CD4-positive, alpha-beta T cell treated with Interleukin-12 subunit alpha and Interleukin-12 subunit beta, for 1 hour (primary cell): ENCODE measurements around the gene PRSS50.
"Not testable (repeated sequence)": the region's sequence is repeated elsewhere in the genome, so short reads cannot be mapped to it uniquely, and the experiment has no call there.

Source experiments
- DNase-seq: peaks from one replicate; pipeline ENCODE4 v3.0.0-alpha.2; 2020

PRSS50 gene, protein sequence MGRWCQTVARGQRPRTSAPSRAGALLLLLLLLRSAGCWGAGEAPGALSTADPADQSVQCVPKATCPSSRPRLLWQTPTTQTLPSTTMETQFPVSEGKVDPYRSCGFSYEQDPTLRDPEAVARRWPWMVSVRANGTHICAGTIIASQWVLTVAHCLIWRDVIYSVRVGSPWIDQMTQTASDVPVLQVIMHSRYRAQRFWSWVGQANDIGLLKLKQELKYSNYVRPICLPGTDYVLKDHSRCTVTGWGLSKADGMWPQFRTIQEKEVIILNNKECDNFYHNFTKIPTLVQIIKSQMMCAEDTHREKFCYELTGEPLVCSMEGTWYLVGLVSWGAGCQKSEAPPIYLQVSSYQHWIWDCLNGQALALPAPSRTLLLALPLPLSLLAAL

DNA sequence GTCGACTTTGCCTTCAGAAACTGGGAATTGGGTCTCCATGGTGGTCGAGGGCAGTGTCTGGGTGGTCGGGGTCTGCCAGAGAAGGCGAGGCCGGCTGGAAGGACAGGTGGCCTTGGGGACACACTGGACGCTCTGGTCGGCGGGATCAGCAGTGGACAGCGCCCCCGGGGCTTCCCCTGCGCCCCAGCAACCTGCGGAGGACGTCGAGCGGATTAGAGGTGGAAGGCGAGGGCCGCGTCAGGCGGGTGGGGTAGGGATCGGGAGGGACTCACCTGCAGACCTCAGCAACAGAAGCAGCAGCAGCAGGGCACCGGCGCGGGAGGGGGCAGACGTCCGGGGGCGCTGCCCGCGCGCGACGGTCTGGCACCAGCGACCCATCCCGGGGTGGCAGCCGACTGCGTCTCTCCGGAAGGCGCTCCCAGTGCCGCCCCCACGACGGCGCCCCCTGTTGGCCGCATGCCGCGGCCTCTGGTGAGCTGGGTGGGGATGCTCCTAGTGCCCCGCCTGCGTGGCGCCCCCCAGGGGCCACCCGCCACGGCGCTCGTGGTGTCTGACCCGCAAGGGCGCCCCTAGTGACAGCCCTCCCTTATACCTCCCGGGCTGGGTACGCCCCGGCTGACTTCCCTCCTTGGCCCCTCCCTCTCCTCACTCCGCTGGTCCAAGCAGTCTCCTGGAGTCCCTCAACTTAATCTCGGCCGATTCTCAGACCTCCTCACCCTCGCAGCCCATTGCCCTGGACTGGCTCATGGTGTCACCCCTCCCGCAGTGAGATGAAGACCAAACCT is at the start of gene PRSS50:
Gene PRSS50 (minus strand): TSS at position 423 of the 785 bp plus-strand sequence. CDS start 45 bp downstream, at position 378.
- DNase-seq, result no peak

DNA sequence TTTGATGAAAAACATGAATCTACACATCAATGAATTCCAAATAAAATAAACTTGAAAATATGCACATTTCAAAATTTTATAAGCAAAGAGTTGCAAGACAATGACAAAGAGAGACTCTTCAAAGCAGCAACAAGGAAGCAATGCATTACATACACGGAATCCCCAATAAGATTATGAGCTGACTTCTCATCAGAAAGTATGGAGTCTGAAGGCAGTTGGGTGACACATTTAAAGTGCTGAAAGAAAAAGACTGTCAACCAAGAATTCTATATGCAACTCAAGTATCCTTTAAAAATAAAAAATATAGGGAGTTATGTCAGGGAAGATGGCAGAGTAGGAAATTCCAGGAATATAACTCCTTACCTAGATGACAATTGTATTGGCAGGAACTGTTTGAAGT is 46.5 kb upstream of the PRSS50 start:
- DNase-seq, result no peak

DNA sequence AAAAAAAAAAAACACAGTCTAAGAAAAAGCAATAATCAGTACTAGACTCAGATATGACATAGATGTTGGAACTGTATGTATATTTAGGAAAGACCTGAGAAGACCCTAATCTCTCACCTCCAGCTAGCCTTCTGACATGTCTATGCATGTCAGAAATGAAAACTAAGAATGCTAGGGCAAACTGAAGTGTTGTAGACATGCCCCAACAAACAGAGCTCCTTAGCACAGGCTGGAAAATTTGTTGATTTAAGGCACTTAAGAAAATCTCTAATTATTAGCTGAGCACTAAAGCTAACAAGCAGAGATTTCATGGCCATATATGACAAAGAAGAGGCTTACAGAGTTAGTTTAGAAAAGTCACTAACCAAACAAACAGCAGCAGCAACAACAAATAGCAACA is 45.5 kb upstream of the PRSS50 start:
- DNase-seq, result no peak

DNA sequence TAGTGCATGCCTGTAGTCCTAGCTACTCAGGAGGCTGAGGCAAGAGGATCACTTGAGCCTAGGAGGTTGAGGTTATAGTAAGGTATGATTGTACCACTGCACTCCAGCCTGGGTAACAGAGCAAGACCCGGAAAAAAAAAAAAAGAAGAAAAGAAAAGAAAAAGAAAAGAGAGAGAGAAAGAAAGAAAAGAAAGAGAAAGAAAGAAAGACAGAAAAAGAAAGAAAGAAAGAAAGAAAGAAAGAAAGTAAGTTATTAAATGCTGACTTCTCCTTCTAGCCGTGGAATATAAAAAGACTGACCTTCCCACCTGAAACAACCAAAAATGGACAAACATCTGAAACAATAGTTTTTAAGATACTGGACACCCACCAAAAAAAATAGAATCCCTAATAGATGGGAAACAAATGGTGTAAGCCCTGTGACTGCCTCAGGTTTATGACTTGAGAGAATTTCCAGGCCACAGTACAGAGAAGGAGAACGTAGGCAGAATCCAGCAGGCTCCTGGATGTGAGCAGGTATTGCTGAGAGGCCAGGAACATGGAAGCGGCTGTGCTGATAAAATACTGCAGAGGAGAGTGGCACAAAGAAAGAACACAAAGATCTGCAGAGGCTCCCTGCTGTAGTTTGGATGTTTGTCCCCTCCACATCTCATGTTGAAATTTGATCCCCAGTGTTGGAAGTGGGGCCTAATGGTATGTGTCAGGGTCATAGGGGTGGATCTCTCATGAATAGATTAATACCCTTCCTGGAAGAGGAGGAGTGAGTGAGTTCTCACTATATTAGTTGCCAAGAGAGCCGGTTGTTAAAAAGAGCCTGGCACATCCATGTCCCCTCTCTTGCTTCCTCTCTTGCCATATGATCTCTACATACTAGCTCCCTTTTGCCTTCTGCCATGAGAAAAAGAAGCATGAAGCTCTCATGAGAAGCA is 41.8 kb upstream of the PRSS50 start:
- no peak for DNase-seq

DNA sequence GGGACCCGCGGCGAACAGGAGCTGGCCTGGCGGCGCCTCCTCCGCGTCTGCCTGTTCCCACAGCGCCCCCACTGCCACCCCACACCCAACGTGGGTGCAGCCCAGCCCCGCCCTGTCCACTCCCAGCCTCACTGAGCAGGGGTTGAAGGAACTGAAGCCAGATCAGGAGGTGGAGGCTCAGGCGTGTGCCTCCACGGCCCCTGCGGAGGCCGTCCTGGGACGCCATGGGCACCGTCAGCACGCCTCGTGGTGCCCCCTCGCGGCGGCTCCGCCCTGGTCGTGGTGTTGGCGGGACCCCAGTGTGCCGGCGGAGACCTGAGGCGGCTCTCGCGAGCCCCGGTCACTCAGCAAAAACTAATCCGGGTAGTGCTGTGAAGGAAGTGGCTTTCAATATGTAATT is 39.0 kb upstream of the PRSS50 start:
- no peak for DNase-seq

- DNase-seq, result no peak
Observed at GRCh38 chr3:46755646-46756045, 38.0 kb upstream of the PRSS50 start.

DNA sequence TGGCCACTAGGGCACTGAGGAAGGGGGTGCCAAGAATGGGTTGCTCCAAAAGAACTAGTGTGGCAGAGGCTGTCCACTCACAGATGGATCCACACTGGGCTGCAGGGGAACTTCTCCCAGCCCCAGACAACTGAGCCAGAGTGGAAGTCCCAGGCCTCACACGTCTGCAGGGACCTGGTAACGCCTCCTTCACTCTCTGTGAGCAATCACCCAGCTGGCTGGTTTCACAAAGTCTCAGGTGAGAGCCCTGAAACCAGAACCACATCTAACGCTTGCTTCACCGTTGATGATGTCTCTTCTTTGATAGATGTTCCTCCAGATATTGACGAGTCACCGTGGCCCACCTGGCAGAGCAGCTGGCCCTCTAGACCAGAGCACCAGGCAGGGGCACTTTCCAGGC is 35.5 kb upstream of the PRSS50 start:
- not testable (repeated sequence) for DNase-seq

DNA sequence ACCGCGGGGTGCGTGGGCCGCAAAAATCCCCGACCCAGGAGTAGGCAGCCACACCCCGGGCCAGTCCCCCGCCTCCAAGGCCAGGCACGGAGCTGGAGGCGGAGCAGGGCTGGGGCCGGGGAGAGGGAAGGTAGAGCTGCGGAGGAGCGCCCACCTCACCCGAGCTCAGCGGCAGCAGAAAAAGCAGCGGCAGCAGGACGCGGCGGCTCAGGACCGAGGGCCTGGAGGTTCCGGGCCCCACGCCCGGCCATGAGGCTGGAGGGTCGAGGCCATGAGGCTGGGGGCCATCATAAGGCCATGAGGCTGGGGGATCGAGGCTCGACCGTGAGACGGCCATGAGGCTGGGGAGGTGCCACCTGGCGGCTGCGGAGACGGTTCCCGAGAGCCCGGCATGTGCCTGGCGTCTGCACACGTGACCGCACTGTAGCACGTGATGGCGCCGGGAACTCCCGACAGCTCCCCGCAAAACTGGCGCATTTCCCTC is 32.9 kb upstream of the PRSS50 start:
- DNase-seq, result no peak

GRCh38 chr3:46749129-46749528 is 31.5 kb upstream of the PRSS50 start:
- DNase-seq, result no peak

GRCh38 chr3:46748170-46748569 is 30.5 kb upstream of the PRSS50 start:
- no peak for DNase-seq

DNA sequence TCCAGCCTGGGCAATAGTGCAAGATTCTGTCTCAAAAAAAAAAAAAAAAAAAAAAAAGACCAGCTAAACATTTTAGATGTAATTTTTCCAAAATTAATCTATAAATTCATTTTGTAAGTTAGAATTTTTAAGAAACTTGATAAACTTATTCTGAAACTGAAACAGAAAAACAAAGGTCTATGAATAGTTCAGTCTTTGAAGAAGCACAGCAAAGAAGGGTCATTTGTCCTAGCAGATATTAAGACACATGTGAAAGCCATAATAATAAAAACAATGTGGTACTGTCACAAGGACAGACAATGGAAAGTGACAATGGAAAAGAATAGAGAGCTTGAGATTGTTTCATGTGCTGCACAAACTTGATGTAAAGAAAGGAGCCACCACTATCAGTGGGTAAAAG is 29.0 kb upstream of the PRSS50 start:
- DNase-seq, result no peak

DNA sequence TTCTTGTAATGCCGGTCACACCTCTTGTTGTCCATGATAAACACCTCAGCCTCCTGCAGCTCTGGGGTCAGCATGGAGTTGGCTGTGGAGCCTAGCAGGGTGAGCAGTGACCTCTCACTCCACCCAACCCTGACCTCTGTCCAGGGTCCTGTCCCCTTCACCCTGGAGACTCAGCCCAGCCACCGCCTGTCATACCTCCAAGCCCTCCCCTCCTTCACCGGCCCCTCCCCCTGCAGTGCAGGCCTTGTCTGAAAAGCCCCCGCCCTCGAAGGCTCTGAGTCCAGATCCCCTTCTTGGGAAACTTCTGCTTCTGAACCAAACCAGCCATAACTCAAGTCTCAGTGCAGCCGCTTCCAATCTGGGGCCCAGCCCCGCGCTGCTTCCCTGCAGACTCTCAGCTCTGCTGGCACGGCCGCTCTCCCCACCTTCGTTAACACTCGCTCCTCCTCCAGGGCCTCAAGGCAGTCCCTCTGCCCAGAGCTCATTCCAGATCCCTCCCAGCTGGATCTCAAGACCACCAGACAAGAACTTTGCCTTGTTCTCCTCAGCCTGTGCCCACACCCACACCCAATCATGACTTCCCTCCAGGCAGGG is 25.4 kb upstream of the PRSS50 start:
- DNase-seq, result no peak

- DNase-seq, result not testable (repeated sequence)
Observed at GRCh38 chr3:46739565-46739964, 21.9 kb upstream of the PRSS50 start.

DNA sequence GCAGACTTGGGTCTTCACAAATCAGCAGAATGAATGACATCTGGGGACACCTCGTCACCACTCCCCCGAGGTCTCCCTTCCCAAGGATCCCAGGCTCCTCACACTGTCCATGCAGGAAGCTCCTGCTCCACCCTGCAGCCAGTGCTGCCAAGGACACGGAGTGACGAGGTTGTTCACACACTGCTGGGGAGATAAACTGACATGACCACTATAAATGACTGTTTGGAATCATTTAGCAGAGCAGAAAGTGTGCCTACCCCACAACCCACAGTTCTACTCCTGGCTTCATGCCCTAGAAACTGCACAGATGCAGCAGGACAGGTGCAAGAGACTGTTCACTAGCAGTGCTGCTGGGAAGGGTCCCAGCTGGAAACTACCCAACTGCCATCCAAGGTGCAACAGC is 19.7 kb upstream of the PRSS50 start:
- no peak for DNase-seq

DNA sequence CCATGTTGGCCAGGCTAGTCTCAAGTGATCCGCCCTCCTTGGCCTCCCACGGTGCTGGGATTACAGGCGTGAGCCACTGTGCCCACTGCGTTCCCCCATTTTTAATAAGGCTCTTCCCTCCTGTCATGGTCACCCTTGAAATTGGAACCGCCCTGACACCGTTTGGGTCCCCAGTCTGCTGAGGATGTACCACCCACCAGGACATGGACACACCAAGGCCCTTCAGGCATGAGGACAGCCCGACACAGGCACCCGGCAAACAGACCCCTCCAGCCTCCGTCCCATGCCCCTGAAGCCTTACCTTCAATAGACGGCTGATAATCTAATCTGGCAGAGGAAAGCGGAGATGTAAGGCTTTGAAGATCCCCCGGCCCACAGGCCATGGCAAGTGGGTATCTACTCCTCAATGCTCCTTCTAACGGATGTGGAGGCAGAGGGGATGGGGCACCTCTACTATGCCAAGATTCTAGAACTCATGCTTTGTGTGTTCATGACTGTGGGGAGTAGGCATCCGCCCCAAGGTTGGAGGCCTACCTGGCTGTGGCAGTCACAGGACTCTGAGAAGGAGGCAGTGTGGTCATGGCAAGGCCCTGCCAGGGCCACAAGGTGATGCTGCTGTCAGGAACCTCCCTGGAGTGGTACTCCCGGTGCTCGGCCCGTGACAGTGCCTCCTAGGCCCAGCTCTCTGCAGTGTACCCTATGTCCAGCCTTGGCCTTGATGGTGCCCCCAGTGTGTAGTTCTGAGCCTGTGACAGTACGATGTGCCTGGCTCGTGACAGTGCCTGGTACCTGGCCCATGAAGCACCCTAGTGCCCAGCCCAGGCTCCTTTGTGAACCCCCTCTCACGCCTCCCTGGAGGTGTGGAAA is 18.6 kb upstream of the PRSS50 start:
- DNase-seq, result no peak

GRCh38 chr3:46734773-46735172 is 17.1 kb upstream of the PRSS50 start:
- no peak for DNase-seq

DNA sequence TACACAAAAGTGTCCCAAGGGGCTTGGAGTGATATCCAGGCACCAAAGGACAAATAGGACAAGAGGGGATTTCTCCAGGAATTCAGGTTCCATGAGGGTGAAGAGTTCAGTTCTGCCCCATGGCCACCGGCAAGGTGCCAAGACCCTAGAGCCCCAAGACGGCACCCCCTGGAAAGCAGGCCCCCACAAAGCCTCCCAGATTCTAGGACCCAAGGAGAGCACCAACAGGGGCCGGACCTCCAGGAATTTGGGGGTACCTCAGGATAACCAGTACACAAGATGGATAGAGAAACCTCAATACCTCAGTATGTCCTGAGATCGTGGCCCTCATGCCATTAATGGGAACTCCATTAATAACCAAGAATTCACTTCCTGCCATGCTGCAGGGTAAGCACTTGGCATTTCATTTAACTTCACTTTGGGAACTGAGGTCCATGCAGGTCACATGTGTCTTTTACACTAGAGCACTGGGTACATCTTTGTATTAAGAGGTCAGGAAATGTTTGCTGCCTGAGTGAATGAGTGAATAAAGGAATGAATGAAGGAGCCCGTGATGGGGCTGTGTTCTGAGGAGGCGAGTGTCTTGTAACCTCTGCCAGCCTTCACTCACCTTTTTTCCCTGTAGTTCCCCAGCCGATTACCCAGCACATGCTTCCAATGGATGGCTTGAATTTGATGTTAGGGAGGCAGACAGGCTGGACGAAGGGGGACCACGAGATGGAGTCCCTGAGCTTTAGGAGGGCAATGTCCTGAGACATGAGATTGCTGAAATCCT is 15.5 kb upstream of the PRSS50 start:
- DNase-seq, result no peak

- DNase-seq, result no peak
Observed at GRCh38 chr3:46731795-46732194, 14.1 kb upstream of the PRSS50 start.

GRCh38 chr3:46730819-46731218 is 13.2 kb upstream of the PRSS50 start:
- no peak for DNase-seq

GRCh38 chr3:46729038-46729437 is 11.4 kb upstream of the PRSS50 start:
- DNase-seq, result no peak
